ENCODE data around the gene CREB3L4. TPM values are rescaled to one million over a fixed set of nuclear protein-coding genes. Genes with fewer than 3 reads are reported as not detected.

The CREB3L4 gene
- total and polyA plus RNA-seq, 2 of the 13 experiments (the other 11 are each of a cell fraction or from before 2014, with no cell fraction given): 9.9 to 18.7 TPM

DNA sequence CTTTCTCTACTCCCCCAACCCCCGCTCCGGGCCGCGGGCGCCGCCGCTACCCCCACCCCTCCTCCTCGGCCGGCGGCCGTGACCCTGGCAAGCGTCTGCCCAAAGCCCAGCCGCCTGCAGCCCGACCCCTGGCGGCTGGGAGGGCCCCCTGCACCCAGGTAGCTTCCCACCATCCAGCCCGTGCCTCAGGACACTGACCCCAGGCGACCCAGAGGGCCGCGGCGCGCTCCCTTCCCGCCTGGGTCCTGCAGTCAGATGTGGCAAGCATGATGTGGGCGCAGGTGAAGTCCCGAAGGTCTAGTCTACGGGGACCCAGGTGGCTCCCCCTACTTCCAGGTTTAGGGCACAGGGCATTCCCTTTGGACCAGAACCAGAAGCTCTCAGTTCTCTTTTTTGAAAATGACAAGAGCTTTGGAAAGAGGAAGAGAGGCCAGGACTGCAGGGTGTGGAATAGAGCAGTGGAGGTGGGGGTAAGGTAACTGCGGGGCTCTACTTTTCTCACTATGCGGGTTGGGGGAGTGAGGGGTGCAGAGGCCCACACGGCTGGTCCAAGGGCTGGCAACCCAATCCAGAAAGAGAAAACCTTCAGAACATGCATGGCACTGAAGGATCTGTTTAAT, 21.0 kb upstream of the CREB3L4 start, which contains the start of gene DENND4B (continued):
- TF ChIP-seq, protein P1, sequence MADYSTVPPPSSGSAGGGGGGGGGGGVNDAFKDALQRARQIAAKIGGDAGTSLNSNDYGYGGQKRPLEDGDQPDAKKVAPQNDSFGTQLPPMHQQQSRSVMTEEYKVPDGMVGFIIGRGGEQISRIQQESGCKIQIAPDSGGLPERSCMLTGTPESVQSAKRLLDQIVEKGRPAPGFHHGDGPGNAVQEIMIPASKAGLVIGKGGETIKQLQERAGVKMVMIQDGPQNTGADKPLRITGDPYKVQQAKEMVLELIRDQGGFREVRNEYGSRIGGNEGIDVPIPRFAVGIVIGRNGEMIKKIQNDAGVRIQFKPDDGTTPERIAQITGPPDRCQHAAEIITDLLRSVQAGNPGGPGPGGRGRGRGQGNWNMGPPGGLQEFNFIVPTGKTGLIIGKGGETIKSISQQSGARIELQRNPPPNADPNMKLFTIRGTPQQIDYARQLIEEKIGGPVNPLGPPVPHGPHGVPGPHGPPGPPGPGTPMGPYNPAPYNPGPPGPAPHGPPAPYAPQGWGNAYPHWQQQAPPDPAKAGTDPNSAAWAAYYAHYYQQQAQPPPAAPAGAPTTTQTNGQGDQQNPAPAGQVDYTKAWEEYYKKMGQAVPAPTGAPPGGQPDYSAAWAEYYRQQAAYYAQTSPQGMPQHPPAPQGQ (CRISPR knock-in tag; IDR thresholded peaks at IDR 0.05; ENCODE audit: borderline replicate concordance): no peak
- TF ChIP-seq, protein P2, sequence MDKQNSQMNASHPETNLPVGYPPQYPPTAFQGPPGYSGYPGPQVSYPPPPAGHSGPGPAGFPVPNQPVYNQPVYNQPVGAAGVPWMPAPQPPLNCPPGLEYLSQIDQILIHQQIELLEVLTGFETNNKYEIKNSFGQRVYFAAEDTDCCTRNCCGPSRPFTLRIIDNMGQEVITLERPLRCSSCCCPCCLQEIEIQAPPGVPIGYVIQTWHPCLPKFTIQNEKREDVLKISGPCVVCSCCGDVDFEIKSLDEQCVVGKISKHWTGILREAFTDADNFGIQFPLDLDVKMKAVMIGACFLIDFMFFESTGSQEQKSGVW (CRISPR knock-in tag; IDR thresholded peaks at IDR 0.05; ENCODE audit: borderline replicate concordance): no peak
- TF ChIP-seq TOPORS (CRISPR knock-in tag; IDR thresholded peaks at IDR 0.05): peak; percentile 21; the same call in 1 of the 2 replicates
- peak; percentile 45; the same call in 1 of the 2 replicates for TF ChIP-seq MAX (IDR thresholded peaks at IDR 0.05)
- no peak for TF ChIP-seq HNRNPUL1 (IDR thresholded peaks at IDR 0.05; ENCODE audit: low read depth, low read length)
- TF ChIP-seq ZNF225 (CRISPR knock-in tag; IDR thresholded peaks at IDR 0.05): 0 out of 2 replicates have a peak, but pooled peaks have one; percentile 49
- no peak for TF ChIP-seq SMAD1 (CRISPR knock-in tag; IDR thresholded peaks at IDR 0.05; ENCODE audit: borderline replicate concordance, low read depth)
- TF ChIP-seq PTBP1 (IDR thresholded peaks at IDR 0.05; ENCODE audit: low read depth, low read length, poor library complexity, severe bottlenecking): peak; percentile 58
- no peak for TF ChIP-seq ZNF264 (CRISPR knock-in tag; IDR thresholded peaks at IDR 0.05)
- 0 out of 2 replicates have a peak, but pooled peaks have one; percentile 68 for TF ChIP-seq ZNF724P (CRISPR knock-in tag; IDR thresholded peaks at IDR 0.05; ENCODE audit: borderline replicate concordance)
- peak; percentile 38; the same call in 1 of the 2 replicates for TF ChIP-seq YEATS4 (CRISPR knock-in tag; IDR thresholded peaks at IDR 0.05; ENCODE audit: borderline replicate concordance)
- TF ChIP-seq REL (CRISPR knock-in tag; conservative IDR thresholded peaks at IDR 0.05): 0 out of 2 replicates have a peak, but pooled peaks have one; percentile 24
- peak; percentile 58 for TF ChIP-seq PAXIP1 (CRISPR knock-in tag; conservative IDR thresholded peaks at IDR 0.05)
- peak; percentile 76; the same call in 1 of the 2 replicates for TF ChIP-seq ERF (CRISPR knock-in tag; IDR thresholded peaks at IDR 0.05)
- peak; percentile 96 for TF ChIP-seq ZNF891 (CRISPR knock-in tag; IDR thresholded peaks at IDR 0.05)
- peak; percentile 69 for TF ChIP-seq HOXA3 (CRISPR knock-in tag; IDR thresholded peaks at IDR 0.05)
- TF ChIP-seq MXD3 (CRISPR knock-in tag; IDR thresholded peaks at IDR 0.05): peak; percentile 37; the same call in 1 of the 2 replicates
- no peak for TF ChIP-seq PRDM10 (CRISPR knock-in tag; IDR thresholded peaks at IDR 0.05; ENCODE audit: low read depth)

Measured in HepG2 (cell line).